GM12878 (cell line): ENCODE data around the gene CEBPE.

Source experiments
- ATF3 ChIP-seq: IDR thresholded peaks from 2 replicates; pipeline ENCODE4 v1.6.1; 2011; ENCODE audit warnings: low read depth, mild to moderate bottlenecking, low read length, moderate library complexity, borderline replicate concordance; ENCODE audit errors: extremely low read depth
- GABPA ChIP-seq: IDR thresholded peaks from 2 replicates; pipeline ENCODE4 v1.6.1; 2014; ENCODE audit warnings: antibody characterized with exemption, low read depth, mild to moderate bottlenecking, inconsistent platforms

GRCh38 chr14:23069413-23069806 lies 49.6 kb downstream of the CEBPE start:
- no peak for TF ChIP-seq ATF3
- TF ChIP-seq GABPA = no peak
